HG02981 (cell line): ENCODE results near the gene NOS3.

Experiments used
- ATAC-seq: cut with Tn5 transposase; IDR thresholded peaks from one replicate; pipeline ENCODE4 v1.9.1; 2021; ENCODE audit warnings: mild to moderate bottlenecking, moderate library complexity; ENCODE audit not compliant: unreplicated experiment

NOS3 gene

DNA sequence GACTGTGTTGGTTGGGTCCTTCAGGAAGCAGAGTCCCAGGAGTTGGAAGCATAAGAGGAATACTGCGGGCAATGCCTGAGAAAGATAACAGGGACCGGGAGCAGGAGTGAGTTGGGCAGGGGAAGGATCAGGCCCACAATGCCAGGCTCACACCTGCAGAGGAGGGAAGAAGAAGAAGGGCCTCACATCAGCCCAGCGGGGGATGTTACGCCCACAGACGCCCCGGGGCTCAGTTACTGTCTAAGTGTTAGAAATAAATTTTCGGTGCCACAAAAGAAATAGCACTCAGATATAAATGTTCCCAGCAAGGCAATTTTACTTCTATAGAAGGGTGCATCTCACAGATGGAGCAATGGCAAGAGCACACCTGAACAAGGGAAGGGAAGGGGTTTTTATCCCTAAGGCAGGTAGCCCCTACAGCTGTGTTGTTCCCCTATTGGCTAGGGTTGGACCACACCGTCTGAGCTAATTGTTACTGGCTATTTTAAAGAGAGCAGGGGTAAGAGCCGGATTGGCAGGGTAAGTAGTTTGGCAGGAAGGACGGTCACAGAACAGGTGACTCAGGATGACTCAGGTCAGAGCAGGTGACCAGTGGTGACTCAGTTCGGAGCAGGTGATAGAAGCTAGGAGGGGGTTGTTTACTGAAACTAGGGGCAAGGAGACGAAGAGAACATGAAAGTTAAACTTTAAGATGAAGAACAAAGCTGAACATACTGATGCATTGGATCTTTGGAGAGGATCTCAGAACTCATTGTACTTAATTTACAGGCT, at the start of gene NOS3:
Gene NOS3, plus strand, starts transcription at position 602 of the 771 bp plus-strand sequence. CDS start 2,787 bp downstream, outside the sequence.
- no peak for ATAC-seq

DNA sequence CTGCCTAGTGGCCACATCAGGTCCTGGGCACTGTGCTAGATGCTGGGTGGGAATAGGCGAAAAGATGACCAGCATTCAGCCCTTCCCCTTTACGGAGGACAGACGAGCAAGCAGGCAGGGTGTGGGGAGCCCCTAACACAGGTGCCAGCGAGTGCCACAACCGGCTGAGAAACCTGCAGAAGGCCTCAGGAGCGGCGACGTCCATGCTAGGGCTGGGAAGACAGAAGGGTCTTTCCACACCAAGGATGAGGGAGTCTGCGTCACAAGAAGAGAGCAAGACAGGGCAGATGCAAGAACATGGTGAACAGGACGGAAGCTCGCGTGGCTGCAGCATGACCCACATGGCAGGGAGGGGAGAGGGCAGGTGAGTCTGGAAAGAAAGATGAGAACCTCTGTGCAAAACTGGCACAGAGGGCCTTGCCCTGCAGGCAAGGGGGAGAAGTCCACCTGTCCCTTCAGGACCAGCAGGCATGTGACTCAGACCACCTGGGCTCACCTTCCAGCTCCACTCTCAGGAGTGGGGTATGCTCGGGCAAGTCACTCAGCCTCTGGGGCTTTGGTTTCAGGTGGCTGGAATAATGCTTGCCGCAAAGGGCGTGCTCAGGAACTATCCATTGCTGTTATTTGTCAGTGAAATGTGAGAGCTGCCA, 49.3 kb upstream of the NOS3 start:
- ATAC-seq, result no peak

DNA sequence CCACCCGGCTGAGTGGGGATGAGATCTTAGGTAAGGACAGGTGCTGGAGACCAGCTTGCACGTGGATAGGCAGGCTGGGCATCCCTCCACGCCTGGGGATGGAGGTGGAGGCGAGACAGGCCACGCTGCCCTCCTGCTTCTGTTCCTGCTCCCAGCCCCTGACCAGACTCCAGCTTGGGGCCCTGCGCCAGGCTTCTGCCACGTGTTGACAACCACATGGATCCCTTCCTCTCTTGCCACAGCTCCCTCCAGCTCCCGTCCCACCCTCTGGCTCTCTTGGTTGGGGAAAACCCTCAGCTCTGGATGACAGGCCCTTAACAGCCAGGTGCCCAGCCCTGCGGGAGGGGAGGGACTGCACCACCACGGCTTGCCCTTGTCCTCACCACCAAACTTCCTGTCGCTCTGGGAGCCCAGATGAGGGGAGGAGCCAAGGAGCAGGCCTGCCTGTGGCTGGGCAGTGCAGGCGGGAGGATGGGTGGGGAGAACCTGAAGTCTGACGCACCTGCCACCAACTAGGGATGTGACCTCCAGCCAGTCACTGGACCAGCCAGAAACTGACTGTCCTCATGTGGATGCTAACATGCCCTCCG, 48.7 kb upstream of the NOS3 start:
- ATAC-seq, result no peak

DNA sequence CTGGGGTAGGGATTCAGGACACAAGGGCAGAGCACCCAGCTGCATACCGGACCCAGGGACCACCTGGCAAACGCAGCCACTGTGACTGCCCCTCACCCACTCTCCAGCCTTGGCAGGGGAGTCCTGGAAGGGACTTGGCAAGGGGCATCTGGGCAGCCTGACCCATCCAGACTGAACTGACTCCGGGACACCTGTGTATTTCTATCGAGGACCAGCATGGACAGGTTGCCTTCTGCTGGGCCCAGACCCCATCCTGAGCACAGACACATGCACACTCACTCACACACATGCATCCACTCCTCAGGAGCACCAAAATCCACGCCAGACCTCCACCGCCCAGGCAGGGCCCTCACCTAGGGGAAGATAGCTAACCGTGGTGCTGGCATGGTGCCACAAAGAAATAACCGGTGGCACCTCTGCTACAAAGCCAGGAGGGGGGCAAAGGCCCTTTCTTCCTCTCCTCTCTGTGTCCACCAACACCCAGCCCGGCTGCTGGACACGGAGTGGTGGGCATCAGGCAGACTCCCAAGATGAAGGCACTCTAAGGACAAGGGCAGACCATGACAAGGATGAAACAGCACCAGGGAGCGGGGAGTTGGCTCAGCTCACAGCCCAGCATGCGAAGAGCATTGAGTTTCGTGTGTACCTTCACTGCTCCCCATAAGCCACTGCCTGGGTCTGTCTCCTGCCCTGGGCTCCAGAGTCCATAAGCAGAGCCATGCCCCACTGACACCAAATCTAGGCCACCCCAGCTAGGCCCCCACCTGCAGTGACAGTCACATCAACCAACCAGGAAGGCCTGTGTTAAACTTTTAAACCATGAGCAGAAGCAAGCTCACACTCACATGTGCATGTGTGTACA, 48.0 kb upstream of the NOS3 start:
- no peak for ATAC-seq

DNA sequence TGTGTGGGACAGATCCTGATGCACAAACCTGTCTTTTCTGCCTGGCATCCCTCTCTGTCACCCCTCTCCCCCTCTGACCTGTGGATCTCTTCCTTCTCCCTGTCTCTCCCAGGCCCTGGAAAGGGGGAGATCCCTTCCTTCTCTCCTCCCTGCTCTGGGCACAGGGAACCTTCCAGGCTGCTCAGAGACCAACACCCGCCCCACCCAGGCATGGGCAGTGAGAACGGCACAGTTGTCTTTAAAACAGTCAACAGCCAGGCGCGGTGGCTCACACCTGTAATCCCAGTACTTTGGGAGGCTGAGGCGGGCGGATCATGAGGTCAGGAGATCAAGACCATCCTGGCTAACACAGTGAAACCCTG, 47.4 kb upstream of the NOS3 start:
- no peak for ATAC-seq

DNA sequence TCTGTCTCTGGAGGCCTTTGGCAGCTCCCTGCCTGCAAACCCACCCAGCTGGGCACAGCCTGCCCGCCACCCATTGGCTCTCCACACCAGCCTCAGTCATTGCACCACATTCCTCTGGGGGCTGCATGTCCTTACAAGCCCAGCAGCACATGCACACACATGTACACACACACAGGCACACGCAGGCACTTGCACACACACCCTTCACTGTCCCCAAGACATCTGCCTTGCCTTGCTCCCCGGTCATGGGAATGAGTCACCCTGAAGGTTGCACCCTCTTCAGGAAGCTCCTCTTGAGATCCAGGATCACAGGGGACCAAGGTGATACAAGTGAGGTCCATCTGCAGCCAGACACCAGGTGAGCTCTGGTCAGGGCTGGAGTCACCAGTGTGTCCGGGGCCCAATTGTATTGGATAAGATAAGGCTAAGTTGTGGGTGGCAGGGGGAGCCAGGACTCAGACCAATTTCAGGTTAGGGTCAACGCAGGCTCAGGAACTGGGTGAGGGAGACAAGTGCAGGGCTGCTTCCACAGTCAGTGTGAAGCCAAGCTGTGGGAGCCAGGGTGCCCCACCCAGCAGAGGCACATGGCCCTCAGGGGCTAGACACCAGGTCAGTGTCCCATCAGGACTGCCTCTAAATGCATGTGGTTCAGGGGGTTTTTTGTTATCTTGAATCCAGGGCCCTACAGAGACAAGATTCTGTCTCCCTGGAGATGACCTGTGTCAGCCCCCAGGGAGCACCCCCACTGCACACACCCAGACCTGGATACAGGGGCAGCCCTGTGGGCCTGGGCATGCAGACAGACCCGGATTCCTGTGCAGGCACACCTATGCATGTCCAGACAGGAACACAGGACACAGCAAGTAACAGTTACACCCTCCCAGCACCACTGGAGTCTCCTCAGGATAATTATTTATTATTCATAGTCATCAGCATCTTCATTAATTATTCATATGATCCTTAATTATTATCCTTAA, 46.5 kb upstream of the NOS3 start:
- no peak for ATAC-seq

DNA sequence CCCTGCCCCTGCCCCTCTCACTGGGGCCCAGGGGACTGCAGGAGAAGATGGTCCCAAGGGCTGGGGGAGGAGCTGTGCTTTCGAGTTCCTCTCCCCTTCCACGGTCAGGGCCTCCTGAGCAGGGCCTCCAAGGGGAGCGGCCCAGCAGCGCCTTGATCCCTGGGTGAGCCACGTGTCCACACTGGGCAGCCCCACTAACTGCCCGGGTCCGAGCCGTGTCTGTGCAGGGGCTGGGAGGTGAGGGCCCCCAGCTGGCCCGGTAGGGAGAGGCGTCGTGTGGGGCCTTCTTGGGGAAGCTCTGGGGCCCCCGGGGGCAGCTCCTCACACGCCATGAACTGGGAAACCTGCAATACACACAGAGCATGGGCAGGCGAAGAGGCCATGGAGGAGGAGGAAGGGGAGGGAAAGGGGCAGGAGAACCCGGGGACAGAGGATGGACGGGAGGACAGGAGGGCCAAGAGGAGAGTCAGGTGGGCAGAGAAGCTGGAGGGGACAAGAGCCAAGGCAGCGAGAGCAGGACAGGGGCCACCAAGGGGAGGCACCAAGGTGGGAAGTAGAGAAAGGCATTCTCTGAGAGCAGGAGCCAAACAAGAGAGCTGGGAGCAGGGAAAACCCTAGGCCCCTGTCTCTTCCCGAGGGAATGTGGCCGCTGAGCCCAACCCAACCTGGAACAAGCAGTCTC, 45.5 kb upstream of the NOS3 start:
- no peak for ATAC-seq

DNA sequence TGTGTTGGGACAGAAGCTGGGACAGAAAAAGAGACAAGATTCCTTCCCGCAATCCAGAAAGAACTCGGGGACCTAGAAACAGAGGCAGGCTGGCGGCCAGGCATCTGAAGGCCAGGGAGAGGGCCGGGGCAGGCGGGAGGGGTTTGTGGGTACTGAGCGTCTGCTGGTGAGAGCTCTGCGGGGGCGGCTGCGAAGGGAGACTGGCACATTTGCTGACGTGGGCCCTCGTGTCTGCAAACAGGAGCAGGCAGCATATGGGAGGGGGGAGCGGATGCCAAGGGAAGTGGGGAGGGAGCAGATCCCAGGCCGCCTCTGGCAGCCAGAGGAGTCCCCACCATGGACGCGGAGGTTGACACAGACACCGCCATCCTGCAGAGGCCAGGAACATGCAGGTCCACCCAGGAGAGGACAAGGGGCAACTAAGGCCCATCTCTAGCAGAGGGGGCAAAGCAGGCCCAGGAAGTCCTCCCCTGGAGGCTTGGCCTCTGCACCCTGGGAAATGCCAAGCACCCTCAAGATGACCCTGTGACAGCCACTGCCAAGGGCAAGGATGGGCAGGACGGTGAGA, 44.9 kb upstream of the NOS3 start:
- no peak for ATAC-seq

DNA sequence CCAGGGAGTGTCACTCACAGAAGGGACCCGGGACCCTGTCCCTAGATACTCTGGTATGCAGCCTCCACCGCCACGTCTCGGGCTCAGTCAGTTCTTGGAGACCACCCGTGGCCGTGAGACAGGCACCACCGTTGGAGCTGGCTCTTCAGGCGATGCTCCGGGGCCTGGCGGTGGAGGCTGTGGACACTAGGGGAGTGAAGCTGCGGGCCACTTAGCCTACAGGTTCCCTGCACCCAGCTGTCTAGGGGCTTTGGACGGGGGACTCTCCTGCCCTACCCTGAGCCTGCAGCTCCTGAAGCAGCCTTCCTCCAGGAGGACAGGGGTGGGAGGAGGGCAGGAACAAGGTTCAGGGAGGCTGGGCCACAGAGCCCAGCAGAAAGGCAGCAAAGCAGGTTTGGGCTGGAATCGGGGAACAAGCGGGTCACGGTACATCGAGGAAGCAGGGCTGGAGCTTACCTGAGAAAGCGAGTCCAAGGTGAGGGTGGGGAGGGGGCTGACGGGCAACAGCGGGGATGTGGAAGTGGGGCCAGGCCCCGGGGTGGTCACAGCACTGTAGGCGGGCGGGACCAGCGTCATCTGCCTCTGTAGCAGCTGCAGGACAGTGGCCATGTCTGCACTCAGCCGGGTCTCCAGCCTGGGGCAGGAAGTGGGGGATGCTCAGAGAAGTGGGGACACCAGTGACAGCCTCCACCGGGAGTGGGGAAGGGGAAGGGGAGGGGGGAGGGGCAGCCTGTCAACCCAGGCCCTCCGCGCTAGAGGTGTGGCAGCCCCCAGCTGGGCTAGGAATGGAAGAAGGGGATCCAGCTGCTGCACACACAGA, 44.2 kb upstream of the NOS3 start:
- no peak for ATAC-seq

DNA sequence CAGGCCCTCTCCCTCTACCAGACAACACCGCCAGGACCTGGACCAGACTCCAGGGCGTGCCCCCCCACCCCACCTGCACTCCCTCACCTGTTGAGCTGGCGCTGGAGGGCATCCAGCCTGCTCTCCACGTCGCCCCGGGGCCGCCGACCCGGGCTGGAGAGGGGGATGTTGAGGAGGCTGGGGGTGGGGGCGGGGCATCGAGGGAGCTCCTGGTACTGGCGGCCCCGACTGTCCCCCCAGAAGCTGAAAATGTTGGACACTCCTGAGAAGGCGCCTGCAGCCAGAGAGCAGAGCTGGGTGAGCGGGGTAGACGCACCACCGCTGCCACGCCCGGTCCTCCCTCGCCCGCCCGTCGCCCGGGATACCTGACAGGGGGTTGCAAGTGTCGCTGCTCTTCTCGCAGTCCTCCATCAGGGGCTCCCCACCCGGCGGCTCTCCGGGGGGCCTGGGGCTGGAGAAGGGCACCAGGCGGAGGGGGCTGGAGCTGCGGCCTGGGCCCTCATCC, 43.5 kb upstream of the NOS3 start:
- ATAC-seq, result no peak

DNA sequence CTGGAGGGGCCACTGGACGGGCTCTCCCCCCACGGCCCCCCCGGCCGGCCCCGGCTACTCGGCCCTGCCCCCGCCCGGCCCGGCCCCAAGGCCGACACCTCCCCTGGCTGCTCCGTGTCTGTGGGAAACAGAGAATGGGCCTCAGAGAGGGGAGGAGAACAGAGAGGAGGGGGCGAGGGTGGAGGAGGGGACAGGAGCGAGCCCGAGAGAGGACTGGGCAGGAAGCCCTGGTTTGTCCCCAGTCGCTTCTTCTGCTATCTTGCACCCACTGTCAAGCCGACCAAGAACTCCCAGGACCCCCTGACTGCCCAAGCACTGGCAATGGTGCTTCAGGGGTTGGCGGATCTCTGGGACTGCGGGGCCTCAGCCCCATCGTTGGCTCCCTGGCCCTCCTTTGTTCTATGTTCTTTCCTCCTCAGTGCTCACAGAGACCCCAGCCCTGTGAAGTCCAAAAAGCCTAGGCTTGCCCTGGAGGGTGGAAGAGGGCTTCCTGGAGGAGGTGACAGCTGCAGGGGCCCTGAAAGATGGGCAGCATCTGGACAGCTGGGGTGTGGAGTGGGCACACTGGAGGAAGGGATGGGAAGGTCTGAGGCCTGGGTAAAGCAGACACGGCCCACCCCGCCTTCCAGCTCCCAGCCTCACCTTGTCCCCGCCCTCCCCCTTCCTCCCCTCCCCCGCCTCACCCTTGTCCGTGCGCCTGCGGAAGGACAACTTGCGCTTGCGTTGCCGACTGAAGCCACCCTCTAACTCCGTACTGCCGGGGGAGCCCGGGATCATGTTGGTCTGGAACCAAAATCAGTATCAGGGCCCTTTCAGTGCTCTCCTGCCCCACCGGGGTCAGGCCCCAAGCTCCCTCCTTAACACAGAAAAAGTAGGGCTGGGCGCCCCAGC, 42.8 kb upstream of the NOS3 start:
- ATAC-seq, result no peak

DNA sequence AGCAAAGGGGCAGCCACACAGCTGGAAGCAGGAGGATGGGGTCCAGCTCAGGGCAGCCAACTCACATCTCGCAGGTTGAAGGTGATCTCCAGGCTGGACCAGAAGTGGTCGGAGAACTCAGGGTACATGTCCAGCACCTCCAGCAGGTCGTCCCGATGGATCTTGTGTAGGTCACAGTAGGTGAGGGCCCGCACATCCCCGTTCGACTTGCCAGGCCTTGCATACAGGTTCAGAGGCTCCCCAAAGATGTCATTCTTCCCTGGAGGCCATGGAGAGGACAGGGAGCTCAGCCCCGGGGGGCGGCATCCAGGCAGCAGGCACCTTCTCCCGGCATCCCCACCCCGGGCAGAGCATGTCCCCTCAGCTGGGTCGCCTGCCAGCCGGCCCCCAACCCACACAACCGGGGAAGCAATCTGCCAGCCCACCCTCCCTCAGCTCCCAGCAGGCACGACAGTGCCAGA, 42.0 kb upstream of the NOS3 start:
- no peak for ATAC-seq

DNA sequence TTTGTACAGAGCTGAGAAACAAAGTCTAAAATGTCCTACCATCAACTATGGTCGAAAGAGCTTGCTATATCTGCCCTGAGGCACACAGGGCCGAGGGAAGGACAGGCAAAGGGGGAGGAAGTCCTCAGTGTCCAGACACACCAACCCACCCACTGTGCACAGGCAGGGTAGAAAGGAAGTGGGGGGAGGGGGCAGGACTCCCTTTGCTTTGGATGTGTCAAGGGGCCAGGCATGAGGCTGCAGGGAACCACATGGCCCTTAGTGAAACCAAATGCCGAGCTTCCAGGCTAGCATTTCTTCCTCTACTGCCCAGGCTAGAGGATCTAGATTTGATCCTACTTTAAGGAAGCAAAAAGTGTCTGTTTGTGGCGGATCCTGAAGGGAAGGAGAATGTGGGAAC, 41.3 kb upstream of the NOS3 start:
- no peak for ATAC-seq

DNA sequence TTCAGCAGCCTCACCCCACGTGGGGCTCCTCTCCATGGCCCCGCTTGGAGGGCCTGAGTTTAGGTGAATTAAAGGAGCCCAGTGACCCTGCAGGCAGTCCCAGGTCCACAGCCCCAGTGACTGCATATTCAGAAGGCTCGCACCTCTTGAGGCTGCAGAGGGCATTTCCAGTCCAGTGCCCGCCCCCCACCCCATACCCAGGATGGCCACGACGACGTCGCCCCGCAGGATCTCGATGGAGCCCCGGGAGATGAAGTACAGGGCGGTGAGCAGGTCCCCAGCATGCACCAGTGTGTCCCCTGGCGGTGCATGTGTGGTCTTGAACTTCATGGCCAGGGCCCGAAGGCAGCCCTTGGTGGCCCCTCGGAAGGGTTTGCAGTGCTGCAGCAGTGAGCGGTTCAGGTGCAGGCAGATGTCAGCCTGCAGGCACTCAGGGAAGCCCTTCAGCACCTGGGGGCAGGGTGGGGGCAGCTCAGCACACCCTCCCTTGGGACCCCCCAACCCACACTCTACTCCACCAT, 40.8 kb upstream of the NOS3 start:
- no peak for ATAC-seq

DNA sequence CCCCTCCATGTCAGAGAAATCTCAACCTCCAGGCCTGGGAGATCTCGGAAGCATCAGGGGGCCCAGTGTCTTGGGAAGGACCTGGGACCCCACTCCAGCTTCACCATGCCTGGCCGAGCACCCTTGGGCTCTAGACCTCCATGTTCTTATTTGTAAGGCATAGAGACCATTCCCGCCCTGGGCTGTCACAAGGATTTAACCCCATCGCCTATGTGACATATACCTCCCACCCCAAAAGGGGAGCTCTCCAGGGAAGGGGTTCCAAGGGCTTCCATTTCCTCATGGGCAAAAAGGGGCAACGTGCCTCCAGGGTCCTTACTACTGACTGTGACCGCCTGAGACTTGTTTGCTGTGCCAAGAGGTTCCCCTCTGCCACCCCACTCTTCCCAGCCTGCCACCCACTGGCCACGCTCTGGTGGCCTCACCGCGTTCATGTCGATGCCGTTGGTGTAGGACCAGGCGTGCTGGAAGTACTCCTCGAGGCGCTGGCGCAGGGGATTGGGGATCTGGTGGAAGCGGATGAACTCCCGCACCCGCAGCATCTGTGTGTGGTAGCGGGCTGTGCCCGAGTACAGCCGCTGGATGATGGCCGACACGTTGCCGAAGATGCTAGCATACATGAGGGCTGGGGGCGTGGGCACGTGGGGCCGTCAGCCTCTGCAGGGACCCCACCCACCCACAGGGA, 40.2 kb upstream of the NOS3 start:
- ATAC-seq, result no peak

DNA sequence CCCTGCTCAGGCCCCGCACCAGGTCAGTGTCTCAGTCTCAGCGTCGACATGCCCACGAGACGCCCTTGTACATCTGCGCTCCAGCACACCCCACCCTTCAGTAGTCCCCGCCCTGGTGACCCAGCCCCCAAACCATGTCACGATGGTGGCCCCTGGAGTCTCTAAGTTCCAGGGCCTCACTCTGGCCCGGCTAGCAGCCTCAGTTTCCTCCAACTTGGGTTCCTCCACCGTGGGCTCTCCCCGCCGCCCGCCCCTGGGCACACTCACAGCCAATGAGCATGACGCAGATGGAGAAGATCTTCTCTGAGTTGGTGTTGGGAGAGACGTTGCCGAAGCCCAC, 39.7 kb upstream of the NOS3 start:
- ATAC-seq, result no peak
